NCI-H128 (cell line): ENCODE measurements around the gene AMT.

ENCODE experiments used
- DNase-seq: peaks from one replicate; lab custom pipeline; 2025; ENCODE audit not compliant: unreplicated experiment; lab: John Stamatoyannopoulos, UW

AMT gene

GRCh38 chr3:49422379-49423248 lies at the start of gene AMT:
AMT (minus strand) TSS chr3:49422473; CDS start chr3:49422450, 23 bp downstream.
- DNase-seq, result no peak

GRCh38 chr3:49470714-49471420 lies 48.6 kb upstream of the AMT start:
- no peak for DNase-seq

GRCh38 chr3:49469936-49470713 lies 47.9 kb upstream of the AMT start, which contains the start of gene DAG1:
DAG1 (plus strand) TSS chr3:49470267; CDS start chr3:49510535, 40,268 bp downstream.
- peak; percentile 83 for DNase-seq

GRCh38 chr3:49469037-49469935 lies 47.0 kb upstream of the AMT start:
- DNase-seq, result no peak

- DNase-seq, result no peak
These were observed 43.8 kb upstream of the AMT start for GRCh38 chr3:49466085-49466484.

GRCh38 chr3:49465270-49466034 lies 43.2 kb upstream of the AMT start:
- DNase-seq, result no peak

- DNase-seq, result no peak
These were observed 39.9 kb upstream of the AMT start for GRCh38 chr3:49462222-49462621.

- no peak for DNase-seq
These were observed 39.3 kb upstream of the AMT start for GRCh38 chr3:49461443-49462171.

GRCh38 chr3:49460956-49461355 lies 38.7 kb upstream of the AMT start:
- DNase-seq, result no peak

- no peak for DNase-seq
These were observed 38.1 kb upstream of the AMT start for GRCh38 chr3:49460188-49460890.

- no peak for DNase-seq
These were observed 34.2 kb upstream of the AMT start for GRCh38 chr3:49456466-49456865.

GRCh38 chr3:49454898-49455681 lies 32.8 kb upstream of the AMT start:
- no peak for DNase-seq

- DNase-seq, result no peak
These were observed 32.2 kb upstream of the AMT start for GRCh38 chr3:49454458-49454857.

GRCh38 chr3:49453621-49454020 lies 31.3 kb upstream of the AMT start:
- no peak for DNase-seq

GRCh38 chr3:49445391-49445790 lies 23.1 kb upstream of the AMT start:
- DNase-seq, result no peak

- no peak for DNase-seq
These were observed 12.5 kb upstream of the AMT start for GRCh38 chr3:49434731-49435130.

GRCh38 chr3:49428752-49429080 lies 6.4 kb upstream of the AMT start:
- DNase-seq, result no peak

- no peak for DNase-seq
These were observed 5.3 kb upstream of the AMT start for GRCh38 chr3:49427586-49427985.
